K562 (cell line): Measurements from ENCODE around the gene RNF212B. TPM values are rescaled to one million over a fixed set of nuclear protein-coding genes. Genes with fewer than 3 reads are reported as not detected.

Experiments
- ATAC-seq: fragments of 200-7000 bp; cut with Tn5 transposase; 3 replicates; pipeline ENCODE4 v1.9.1; 2020; ENCODE audit warnings: moderate library complexity
- BruUV-seq: library from RNA; stranded (reverse); fragments of 400-500 nt; replicated peaks from 2 replicates; lab custom pipeline; 2021; lab: Mats Ljungman, UMichigan
- CTCF ChIA-PET: fragments of 300-600 bp; formaldehyde crosslinking; extraction: SDS; loops from one replicate; lab custom pipeline; 2021; ENCODE audit warnings: low intra/inter-chr PET ratio; lab: Yijun Ruan, JAX
- POLR2A ChIA-PET: fragments of 300-600, 350-650 bp; sonication (Branson Sonifier 250); formaldehyde crosslinking; extraction: SDS; loops from one replicate; lab custom pipeline; 2021; ENCODE audit warnings: antibody characterized with exemption, inconsistent platforms; lab: Yijun Ruan, JAX
- DNase-seq, 4 experiments: peaks; one replicate each; pipeline versions ENCODE4 v3.0.0 to v3.0.0-alpha.2; 2011 to 2018; ENCODE audit warnings: low spot score in 3 of 4, mixed read lengths in 3 of 4; ENCODE audit errors: extremely low read depth in 1 of 4
- FAIRE-seq: peaks from 2 replicates; lab custom pipeline; 2011; peaks lifted over from hg19 to GRCh38; lab: Jason Lieb, UNC
- H2AFZ ChIP-seq: 2 replicates; pipeline ENCODE4 v1.6.0; 2011; ENCODE audit warnings: low read depth, low read length, control low read depth, inconsistent platforms
- H3K27ac ChIP-seq: fragments of 200-600 bp; 3 replicates; pipeline ENCODE4 v1.8.0; 2011; ENCODE audit warnings: low read depth, mild to moderate bottlenecking, control low read depth, inconsistent platforms, low read length, moderate library complexity, mixed read lengths; ENCODE audit errors: extremely low read depth
- H3K27me3 ChIP-seq, 2 experiments: fragments of 300-600 bp in 1 of 2; 2 replicates in 1 of 2; 3 replicates in 1 of 2; pipeline versions ENCODE4 v1.6.0 to v1.8.0; 2011; ENCODE audit warnings: inconsistent platforms in 2 of 2, low read length in 2 of 2, mild to moderate bottlenecking in 1 of 2, mixed read lengths in 1 of 2, moderate library complexity in 1 of 2; ENCODE audit not compliant: control insufficient read depth in 2 of 2, insufficient read depth in 2 of 2
- H3K36me3 ChIP-seq: fragments of 300-600 bp; 3 replicates; pipeline ENCODE4 v1.8.0; 2011; ENCODE audit warnings: mild to moderate bottlenecking, low read length, inconsistent platforms; ENCODE audit not compliant: control insufficient read depth, insufficient read depth
- H3K4me1 ChIP-seq, 2 experiments: fragments of 200-600 bp in 1 of 2; replicated peaks in 1 of 2; 2 replicates in 1 of 2; 3 replicates in 1 of 2; pipeline versions ENCODE4 v1.5.1 to v1.8.0; 2011; ENCODE audit warnings: inconsistent platforms in 2 of 2, low read length in 2 of 2, mild to moderate bottlenecking in 1 of 2, mixed read lengths in 1 of 2, moderate library complexity in 1 of 2; ENCODE audit not compliant: control insufficient read depth in 2 of 2, insufficient read depth in 2 of 2
- H3K4me2 ChIP-seq: 2 replicates; pipeline ENCODE4 v1.6.1; 2011; ENCODE audit warnings: low read length, control low read depth, inconsistent platforms, mixed read lengths; ENCODE audit not compliant: insufficient read depth
- H3K4me3 ChIP-seq: fragments of 200-600 bp; sonication (generic), shearing (Covaris generic); 2 replicates; pipeline ENCODE4 v1.5.1; 2016; ENCODE audit warnings: control low read depth, inconsistent platforms
- H3K79me2 ChIP-seq: fragments of 200-600 bp; 3 replicates; pipeline ENCODE4 v1.8.0; 2011; ENCODE audit warnings: low read length, inconsistent platforms; ENCODE audit not compliant: control insufficient read depth, insufficient read depth
- H3K9ac ChIP-seq, 2 experiments: 2 replicates each; pipeline versions ENCODE4 v1.6.0 to v1.6.1; 2011; ENCODE audit warnings: low read depth in 2 of 2, low read length in 2 of 2, control low read depth in 1 of 2, inconsistent platforms in 1 of 2, mild to moderate bottlenecking in 1 of 2, mixed read lengths in 1 of 2; ENCODE audit not compliant: insufficient read depth in 1 of 2
- H3K9me1 ChIP-seq: one replicate; pipeline ENCODE4 v1.6.0; 2011; ENCODE audit warnings: inconsistent platforms, mild to moderate bottlenecking, low read length, moderate library complexity; ENCODE audit not compliant: control insufficient read depth, insufficient read depth
- H3K9me3 ChIP-seq: replicated peaks from 2 replicates; pipeline ENCODE4 v1.5.1; 2011; ENCODE audit warnings: low read depth, low read length, inconsistent platforms; ENCODE audit not compliant: control insufficient read depth, insufficient read depth
- H4K20me1 ChIP-seq: replicated peaks from 2 replicates; pipeline ENCODE4 v1.6.1; 2011; ENCODE audit warnings: low read length, inconsistent platforms, mixed read lengths; ENCODE audit not compliant: control insufficient read depth, insufficient read depth
- ETS1 ChIP-seq: conservative IDR thresholded peaks from 2 replicates; pipeline ENCODE4 v1.6.1; 2011; ENCODE audit warnings: low read depth, mild to moderate bottlenecking, low read length; ENCODE audit not compliant: control insufficient read depth
- HNRNPLL ChIP-seq: fragments of 200-400 bp; formaldehyde crosslinking; IDR thresholded peaks from 2 replicates; pipeline ENCODE4 v1.6.1; 2017; ENCODE audit warnings: low read length, low read depth, mild to moderate bottlenecking; ENCODE audit not compliant: poor library complexity, severe bottlenecking
- SMARCC2 ChIP-seq: fragments of 450-650 bp; IDR thresholded peaks from 2 replicates; pipeline ENCODE4 v1.6.1; 2017; ENCODE audit warnings: antibody characterized with exemption, moderate library complexity, mild to moderate bottlenecking, low read depth
- TEAD4 ChIP-seq, 2 experiments: sonication (generic) in 1 of 2; formaldehyde crosslinking in 1 of 2; IDR thresholded peaks; 2 replicates each; pipeline versions ENCODE4 v1.6.1 to v1.8.0; 2012 to 2022; ENCODE audit warnings: borderline replicate concordance in 1 of 2, inconsistent platforms in 1 of 2, low read length in 1 of 2, mild to moderate bottlenecking in 1 of 2, missing genetic modification reagents in 1 of 2
- ZNF324 ChIP-seq: fragments of 250-450 bp; sonication (Bioruptor Pico); IDR thresholded peaks from 2 replicates; pipeline ENCODE4 v1.4.0; 2020; ENCODE audit warnings: mild to moderate bottlenecking
- ZNF512 ChIP-seq: IDR thresholded peaks from 2 replicates; pipeline ENCODE4 v1.6.1; 2016; ENCODE audit warnings: missing genetic modification characterization, missing compliant biosample characterization
- WGBS: fragments of 100-300 bp; shearing (Covaris generic); methylation state at CpG from one replicate; pipeline ENCODE4 v1.1.6; 2016; ENCODE audit warnings: low coverage, mixed read lengths; ENCODE audit not compliant: insufficient coverage; ENCODE audit errors: missing lambda C conversion rate; 5-methylcytosine and 5-hydroxymethylcytosine counted together
- in situ Hi-C: fragments of 300-500 bp; cut with MboI; formaldehyde crosslinking; loops from 4 replicates; pipeline ENCODE4 v1.15.0; 2018; ENCODE audit warnings: inconsistent platforms, mixed read lengths
- intact Hi-C: fragments of 100-400 bp; cut with micrococcal nuclease; formaldehyde crosslinking; loops from 2 replicates; pipeline ENCODE4 v1.14.2; 2022
- polyA plus RNA-seq, 8 experiments: library from polyadenylated mRNA; depleted of rRNA in 4 of 8; stranded (reverse) in 5 of 8; unstranded in 3 of 8; fragments of >200 nt; fragmentation: Nextera tagmentation in 2 of 8; fragmentation: Illumina TruSeq in 1 of 8; extraction: Ambion mirVana in 2 of 8; extraction: Trizol in 1 of 8; gene quantifications; 2 replicates each; pipeline versions ENCODE4 v1.2.1 to v1.2.3, GENCODE V29; 2011 to 2014; ENCODE audit warnings: inconsistent platforms in 1 of 8, missing spikeins in 1 of 8
- total RNA-seq, 7 experiments: library from RNA; depleted of rRNA in 6 of 7; stranded (reverse); fragments of >200 nt in 6 of 7; fragmentation: Illumina TruSeq in 2 of 7; extraction: Trizol in 2 of 7; gene quantifications; 2 replicates each; pipeline versions ENCODE4 v1.2.1 to v1.2.3, GENCODE V29; 2011 to 2021; ENCODE audit warnings: low replicate concordance in 1 of 7

The RNF212B gene
- total and polyA plus RNA-seq, 9 of the 15 experiments (the other 6 are each of a cell fraction or from before 2014, with no cell fraction given) = 0.15 to 0.43 (median 0.27) TPM; not detected in 3

GRCh38 chr14:23307146-23307530 lies 69.4 kb downstream of the RNF212B start:
- Histone ChIP-seq H3K79me2 (peaks cover 45% of the 10 kb centered on the region), H4K20me1 (no peaks in the 10 kb centered on the region), H3K9ac (peak overlapping the region; percentile 92 to 95), H3K4me1 (peaks cover 21 to 36% of the 10 kb centered on the region in 2 experiments; a peak in 4 of 5 replicates), H2AFZ (peak overlapping the region; percentile 84), H3K4me3 (peak overlapping the region; percentile 94), H3K36me3 (peaks cover 46% of the 10 kb centered on the region), H3K27me3 (no peaks in the 10 kb centered on the region), H3K9me3 (no peaks in the 10 kb centered on the region), H3K4me2 (peak overlapping the region; percentile 98), H3K27ac (peak overlapping the region; percentile 90), H3K9me1 (peaks cover 4% of the 10 kb centered on the region)
- ChIA-PET CTCF (no interaction called here), POLR2A (interaction anchor here (0.7 to 3.7 kb wide), 6 partner anchors 8 to 325 kb away, joined by 3 to 17 read pairs (median 4); partner anchors contain the start of genes AJUBA and PABPN1)
- in situ Hi-C loops = no loop called here
- BruUV-seq = no TSS peak
- TF ChIP-seq SMARCC2 (0 out of 2 replicates have a peak, but pooled peaks have one; percentile 4), ZNF512 (tag) (0 out of 2 replicates have a peak, but pooled peaks have one; percentile 23), ZNF324 (CRISPR knock-in tag) (no peak), ETS1 (no peak), HNRNPLL (peak; percentile 4), TEAD4 (IDR thresholded peaks at IDR 0.05; ENCODE audit: low read length) (no peak), TEAD4 (CRISPR knock-in tag; IDR thresholded peaks at IDR 0.05; ENCODE audit: borderline replicate concordance) (0 out of 2 replicates have a peak, but pooled peaks have one; percentile 56)
- no peak for FAIRE-seq
- ATAC-seq = peak; percentile 2
- intact Hi-C loops = loop anchor here (2.0 kb wide), 1 partner anchor 14 kb away; the partner anchor contains the start of gene PABPN1
- WGBS = 0% methylated on average over 5 of the region's 5 CpGs
- no peak for DNase-seq
